Upper lobe of right lung (tissue), 1 donor: ENCODE data around the gene TMEM171. TPM values are rescaled to one million over a fixed set of nuclear protein-coding genes. Genes with fewer than 3 reads are reported as not detected.

Experiments used
- ATAC-seq: fragments of 200-7000 bp; cut with Tn5 transposase; one replicate; pipeline ENCODE4 v1.9.1; 2020; ENCODE audit warnings: mild to moderate bottlenecking, moderate library complexity
- DNase-seq: peaks from one replicate; pipeline ENCODE4 v3.0.0-alpha.2; 2020
- H3K27ac ChIP-seq: fragments of 200-600 bp; one replicate; pipeline ENCODE4 v1.8.0; 2022
- H3K27me3 ChIP-seq: fragments of 200-600 bp; one replicate; pipeline ENCODE4 v1.8.0; 2022; ENCODE audit warnings: mild to moderate bottlenecking
- H3K36me3 ChIP-seq: fragments of 200-600 bp; one replicate; pipeline ENCODE4 v1.8.0; 2022
- H3K4me1 ChIP-seq: fragments of 200-600 bp; one replicate; pipeline ENCODE4 v1.8.0; 2022
- H3K4me3 ChIP-seq: fragments of 200-600 bp; one replicate; pipeline ENCODE4 v1.8.0; 2022; ENCODE audit warnings: mild to moderate bottlenecking
- H3K9me3 ChIP-seq: fragments of 200-600 bp; one replicate; pipeline ENCODE4 v1.8.0; 2022
- intact Hi-C: fragments of 100-400 bp; cut with DNase I; formaldehyde crosslinking; loops from one replicate; pipeline ENCODE4 v1.11.0; 2022
- total RNA-seq: library from RNA; stranded (reverse); fragmentation: NEBNext Ultra II Directional; extraction: Animal tissue kit (Norgen Biotek cat#: 25700); gene quantifications from one replicate; pipeline ENCODE4 v1.2.1, GENCODE V29; 2021
- TF ChIP-seq, protein P1 (sequence below): fragments of 200-600 bp; IDR thresholded peaks from one replicate; pipeline ENCODE4 v1.8.0; 2022; ENCODE audit warnings: antibody characterized with exemption
- donor health status: DM: no; HTN: yes; CAD: no; lungs with severe emphysema.

TMEM171 gene
- total RNA-seq, 1 donor from 2014 or later: 0.43 TPM

DNA sequence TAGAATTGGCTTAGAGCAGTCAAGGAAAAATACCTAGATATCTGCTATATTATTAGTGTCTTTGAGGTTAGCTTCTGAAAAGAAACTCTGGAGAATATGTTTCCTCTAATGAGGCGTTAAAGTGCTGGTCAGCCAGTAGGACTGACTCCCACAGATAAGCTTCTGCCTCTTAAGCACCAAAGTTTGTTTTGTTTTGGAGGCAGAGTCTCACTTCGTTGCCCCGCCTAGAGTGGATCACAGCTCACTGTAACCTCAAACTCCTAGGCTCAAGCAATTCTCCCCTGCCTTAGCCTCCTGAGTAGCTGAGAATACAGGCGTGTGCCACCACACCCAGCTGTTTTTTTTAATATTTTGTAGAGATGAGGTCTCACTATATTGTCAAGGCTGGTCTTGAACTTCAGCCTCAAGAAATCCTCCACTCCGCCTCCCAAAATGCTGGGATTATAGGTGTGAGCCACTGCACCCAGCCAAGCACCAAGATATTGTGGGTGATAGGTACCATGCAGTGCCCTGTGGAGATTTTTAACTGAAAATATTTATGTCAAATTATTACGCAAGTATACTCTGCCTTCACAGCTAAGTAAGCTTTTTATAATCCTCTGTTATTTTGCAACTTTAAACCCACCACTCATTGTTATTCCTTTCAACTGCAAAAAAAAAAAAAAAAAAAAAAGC, 24.7 kb upstream of the TMEM171 start:
- intact Hi-C loops: no loop called here
- ATAC-seq: no peak
- TF ChIP-seq, protein P1, sequence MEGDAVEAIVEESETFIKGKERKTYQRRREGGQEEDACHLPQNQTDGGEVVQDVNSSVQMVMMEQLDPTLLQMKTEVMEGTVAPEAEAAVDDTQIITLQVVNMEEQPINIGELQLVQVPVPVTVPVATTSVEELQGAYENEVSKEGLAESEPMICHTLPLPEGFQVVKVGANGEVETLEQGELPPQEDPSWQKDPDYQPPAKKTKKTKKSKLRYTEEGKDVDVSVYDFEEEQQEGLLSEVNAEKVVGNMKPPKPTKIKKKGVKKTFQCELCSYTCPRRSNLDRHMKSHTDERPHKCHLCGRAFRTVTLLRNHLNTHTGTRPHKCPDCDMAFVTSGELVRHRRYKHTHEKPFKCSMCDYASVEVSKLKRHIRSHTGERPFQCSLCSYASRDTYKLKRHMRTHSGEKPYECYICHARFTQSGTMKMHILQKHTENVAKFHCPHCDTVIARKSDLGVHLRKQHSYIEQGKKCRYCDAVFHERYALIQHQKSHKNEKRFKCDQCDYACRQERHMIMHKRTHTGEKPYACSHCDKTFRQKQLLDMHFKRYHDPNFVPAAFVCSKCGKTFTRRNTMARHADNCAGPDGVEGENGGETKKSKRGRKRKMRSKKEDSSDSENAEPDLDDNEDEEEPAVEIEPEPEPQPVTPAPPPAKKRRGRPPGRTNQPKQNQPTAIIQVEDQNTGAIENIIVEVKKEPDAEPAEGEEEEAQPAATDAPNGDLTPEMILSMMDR: no peak
- Histone ChIP-seq H3K9me3 (peaks cover 7% of the 10 kb centered on the region), H3K36me3 (peaks cover 8% of the 10 kb centered on the region), H3K27ac (no peak overlapping the region), H3K4me3 (no peak overlapping the region), H3K4me1 (no peaks in the 10 kb centered on the region), H3K27me3 (no peaks in the 10 kb centered on the region)
- DNase-seq: no peak

DNA sequence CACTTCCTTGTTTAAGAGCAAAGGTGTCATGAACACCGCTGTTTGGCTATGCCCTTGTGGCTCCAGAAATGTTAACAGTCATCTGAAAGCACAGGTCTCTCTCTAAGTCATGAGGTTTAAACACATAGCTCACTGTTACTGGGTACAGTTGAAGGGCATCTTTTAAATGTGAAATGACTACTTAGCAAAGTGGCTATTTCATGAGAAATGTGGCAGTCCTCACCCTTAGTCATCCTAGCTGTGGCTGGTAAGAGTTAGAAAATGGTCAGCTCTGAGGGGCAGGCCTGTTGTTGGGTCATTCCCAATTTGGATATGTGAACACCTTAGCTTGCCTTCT, 24.2 kb upstream of the TMEM171 start:
- Histone ChIP-seq H3K36me3 (peaks cover 8% of the 10 kb centered on the region), H3K27ac (no peak overlapping the region), H3K27me3 (no peaks in the 10 kb centered on the region), H3K4me3 (no peak overlapping the region), H3K4me1 (no peaks in the 10 kb centered on the region), H3K9me3 (peaks cover 7% of the 10 kb centered on the region)
- intact Hi-C loops: no loop called here
- ATAC-seq (no peak), DNase-seq (no peak)
- TF ChIP-seq, protein P1: no peak

DNA sequence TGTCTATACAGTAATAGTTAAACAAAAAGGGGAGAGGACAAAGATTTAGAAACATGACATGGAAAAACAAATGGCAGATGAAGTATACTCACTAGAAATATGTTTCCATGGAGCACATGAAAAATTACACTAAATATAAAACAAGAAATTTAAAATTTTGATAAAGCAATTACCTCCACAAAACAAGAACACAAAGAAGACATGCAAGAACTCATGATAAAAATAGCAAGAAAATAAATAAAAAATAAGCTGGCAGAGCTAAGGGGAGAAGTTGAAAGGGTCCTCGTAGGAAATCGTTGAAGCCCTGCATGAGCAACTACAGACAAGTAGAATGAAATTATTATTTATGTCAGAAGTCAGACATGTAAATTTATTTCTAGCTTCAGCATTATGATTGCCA, 22.6 kb upstream of the TMEM171 start:
- Histone ChIP-seq H3K9me3 (peaks cover 7% of the 10 kb centered on the region), H3K27ac (no peak overlapping the region), H3K36me3 (no peaks in the 10 kb centered on the region), H3K27me3 (no peaks in the 10 kb centered on the region), H3K4me1 (no peaks in the 10 kb centered on the region), H3K4me3 (no peak overlapping the region)
- no peak for DNase-seq
- intact Hi-C loops: no loop called here
- TF ChIP-seq, protein P1: no peak
- ATAC-seq: no peak

DNA sequence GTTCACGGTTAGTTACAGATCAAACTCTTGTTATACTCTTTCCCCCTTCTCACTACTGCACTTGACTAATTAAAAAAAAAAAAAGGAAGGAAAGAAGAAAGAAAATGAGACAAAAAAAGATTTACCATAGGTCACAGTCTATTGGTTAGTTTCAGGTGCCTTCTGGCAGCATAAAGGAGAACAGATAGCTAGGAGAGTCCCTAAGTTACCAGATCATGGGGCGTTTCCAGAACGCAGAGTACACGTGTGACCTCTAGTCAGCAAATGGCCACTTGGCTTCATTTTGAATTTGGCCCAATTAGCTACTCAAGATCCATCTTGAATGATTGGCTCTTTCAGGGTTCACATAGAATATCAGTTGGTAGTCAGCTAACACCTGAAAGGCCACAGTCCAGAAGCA, 20.3 kb upstream of the TMEM171 start:
- H3K4me1 ChIP-seq: no peaks in the 10 kb centered on the region
- ATAC-seq: no peak
- no peak for DNase-seq
- H3K36me3 ChIP-seq: no peaks in the 10 kb centered on the region
- H3K27me3 ChIP-seq: no peaks in the 10 kb centered on the region
- TF ChIP-seq, protein P1: no peak
- H3K9me3 ChIP-seq: peaks cover 7% of the 10 kb centered on the region
- H3K27ac ChIP-seq: no peak overlapping the region
- intact Hi-C loops: no loop called here
- no peak overlapping the region for H3K4me3 ChIP-seq

DNA sequence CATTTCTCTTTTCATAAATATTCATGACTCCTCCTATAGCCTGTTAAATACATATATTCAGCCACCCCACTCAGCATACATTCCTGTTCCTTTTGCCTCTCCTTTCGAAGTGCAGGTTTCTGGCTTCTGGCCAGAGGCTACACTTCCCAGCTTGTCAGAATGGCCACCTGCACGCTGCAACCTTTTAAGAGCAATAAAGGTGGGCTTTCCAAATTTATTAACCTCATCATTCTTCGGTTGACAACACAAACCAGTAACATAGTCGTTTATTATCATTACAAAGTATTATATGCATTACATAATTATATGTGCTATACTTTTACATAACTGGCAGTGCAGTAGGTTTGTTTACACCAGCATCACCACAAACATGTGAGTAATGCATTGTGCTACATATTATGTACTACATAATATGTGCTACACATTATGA, 16.5 kb upstream of the TMEM171 start:
- Histone ChIP-seq H3K36me3 (no peaks in the 10 kb centered on the region), H3K9me3 (no peaks in the 10 kb centered on the region), H3K27ac (no peak overlapping the region), H3K4me1 (no peaks in the 10 kb centered on the region), H3K4me3 (no peak overlapping the region), H3K27me3 (no peaks in the 10 kb centered on the region)
- TF ChIP-seq, protein P1: no peak
- DNase-seq (no peak), ATAC-seq (no peak)
- intact Hi-C loops: no loop called here

DNA sequence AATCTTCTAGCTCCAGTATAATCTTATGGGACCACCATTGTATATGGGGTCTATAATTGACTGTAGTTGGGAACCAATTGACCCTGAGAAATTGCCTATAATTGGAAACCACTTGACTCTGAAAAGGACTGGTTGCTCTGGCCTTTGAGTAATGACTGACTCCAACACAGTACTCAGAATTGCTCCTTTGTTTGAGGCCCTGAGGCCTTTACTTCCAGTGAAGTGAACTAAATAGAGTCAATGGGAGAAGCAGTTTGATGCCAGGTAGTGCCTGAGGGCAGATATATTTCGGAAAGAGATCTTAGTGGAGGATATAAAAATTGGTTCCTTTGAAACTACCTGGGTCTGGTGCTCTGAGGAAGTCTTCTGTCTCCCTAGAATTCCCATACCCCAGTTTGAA, 16.0 kb upstream of the TMEM171 start:
- intact Hi-C loops: no loop called here
- no peak for DNase-seq
- TF ChIP-seq, protein P1: no peak

More for the DNA sequence above, 16.0 kb upstream of the TMEM171 start:
- Histone ChIP-seq H3K9me3 (no peaks in the 10 kb centered on the region), H3K4me1 (no peaks in the 10 kb centered on the region), H3K36me3 (no peaks in the 10 kb centered on the region), H3K4me3 (no peak overlapping the region), H3K27ac (no peak overlapping the region), H3K27me3 (no peaks in the 10 kb centered on the region)
- ATAC-seq: no peak
